K562 (cell line): ENCODE results near the gene SIGLEC11. TPM values are rescaled to one million over a fixed set of nuclear protein-coding genes. Genes with fewer than 3 reads are reported as not detected.

ENCODE experiments used
- BHLHE40 ChIP-seq: IDR thresholded peaks from 2 replicates; pipeline ENCODE4 v1.6.1; 2011; ENCODE audit warnings: low read length, improper control_type of control experiment
- CBX8 ChIP-seq: fragments of 200-600 bp; sonication (generic); IDR thresholded peaks from 2 replicates; pipeline ENCODE4 v1.6.1; 2012; ENCODE audit warnings: borderline replicate concordance, mixed run types, low read depth, mild to moderate bottlenecking, moderate library complexity, mixed read lengths, low read length, control low read depth, inconsistent platforms; ENCODE audit not compliant: poor library complexity, severe bottlenecking; ENCODE audit errors: extremely low read depth
- CC2D1A ChIP-seq: fragments of 450-650 bp; IDR thresholded peaks from 2 replicates; pipeline ENCODE4 v1.6.1; 2017; ENCODE audit warnings: mild to moderate bottlenecking
- CHD1 ChIP-seq: fragments of 200-600 bp; sonication (generic); IDR thresholded peaks from one replicate; pipeline ENCODE4 v1.6.1; 2012; ENCODE audit warnings: mild to moderate bottlenecking, moderate library complexity, low read length, inconsistent platforms
- CHD2 ChIP-seq: IDR thresholded peaks from 2 replicates; pipeline ENCODE4 v1.6.1; 2011; ENCODE audit warnings: low read depth, low read length
- EP400 ChIP-seq: fragments of 450-650 bp; IDR thresholded peaks from 2 replicates; pipeline ENCODE4 v1.6.1; 2017; ENCODE audit warnings: antibody characterized with exemption, mild to moderate bottlenecking, moderate library complexity
- GABPA ChIP-seq: fragments of 200-800 bp; sonication (Bioruptor generic); conservative IDR thresholded peaks from 2 replicates; pipeline ENCODE4 v1.6.1; 2016; ENCODE audit warnings: low read depth, missing genetic modification characterization, missing compliant biosample characterization
- HMGN3 ChIP-seq: IDR thresholded peaks from 2 replicates; pipeline ENCODE4 v1.6.1; 2011; ENCODE audit warnings: borderline replicate concordance, low read depth, mild to moderate bottlenecking, mixed read lengths, low read length; ENCODE audit not compliant: insufficient read length; ENCODE audit errors: extremely low read depth
- ILF3 ChIP-seq: fragments of 450-650 bp; IDR thresholded peaks from 2 replicates; pipeline ENCODE4 v1.6.1; 2018; ENCODE audit warnings: antibody characterized with exemption, mild to moderate bottlenecking, moderate library complexity, borderline replicate concordance
- NFXL1 ChIP-seq: fragments of 450-650 bp; formaldehyde crosslinking; IDR thresholded peaks from 2 replicates; pipeline ENCODE4 v1.4.0; 2021; ENCODE audit warnings: mild to moderate bottlenecking
- PCBP2 ChIP-seq: fragments of 200-400 bp; formaldehyde crosslinking; IDR thresholded peaks from 2 replicates; pipeline ENCODE4 v1.6.1; 2018; ENCODE audit warnings: low read length, low read depth, mild to moderate bottlenecking, moderate library complexity; ENCODE audit not compliant: poor library complexity, severe bottlenecking
- PHF8 ChIP-seq: fragments of 200-600 bp; sonication (generic); IDR thresholded peaks from 2 replicates; pipeline ENCODE4 v1.6.1; 2012; ENCODE audit warnings: mixed run types, mild to moderate bottlenecking, inconsistent platforms, low read length, moderate library complexity, borderline replicate concordance
- POLR2AphosphoS2 ChIP-seq: IDR thresholded peaks from 2 replicates; pipeline ENCODE4 v1.6.1; 2012; ENCODE audit warnings: low read length, improper control_type of control experiment
- SMAD2 ChIP-seq: fragments of 150-350 bp; IDR thresholded peaks from 2 replicates; pipeline ENCODE4 v1.6.1; 2014; ENCODE audit warnings: low read depth, mild to moderate bottlenecking, low read length
- SP1 ChIP-seq: sonication (generic); formaldehyde crosslinking; IDR thresholded peaks from 2 replicates; pipeline ENCODE4 v1.8.1; 2022; ENCODE audit warnings: mild to moderate bottlenecking, missing genetic modification reagents
- TCF3 ChIP-seq: sonication (generic); formaldehyde crosslinking; IDR thresholded peaks from 2 replicates; pipeline ENCODE4 v1.4.0; 2020; ENCODE audit warnings: mild to moderate bottlenecking, missing genetic modification reagents
- ZBTB43 ChIP-seq: sonication (generic); formaldehyde crosslinking; IDR thresholded peaks from 2 replicates; pipeline ENCODE4 v1.8.0; 2023; ENCODE audit warnings: mild to moderate bottlenecking, missing genetic modification reagents
- ZFX ChIP-seq: sonication (generic); formaldehyde crosslinking; IDR thresholded peaks from 2 replicates; pipeline ENCODE4 v1.8.0; 2022; ENCODE audit warnings: mild to moderate bottlenecking, missing genetic modification reagents, moderate library complexity
- ZNF121 ChIP-seq: sonication (generic); formaldehyde crosslinking; conservative IDR thresholded peaks from 2 replicates; pipeline ENCODE4 v1.8.0; 2022; ENCODE audit warnings: missing genetic modification reagents
- ZNF76 ChIP-seq: fragments of 250-450 bp; sonication (Bioruptor Pico); IDR thresholded peaks from 2 replicates; pipeline ENCODE4 v1.4.0; 2020; ENCODE audit warnings: mild to moderate bottlenecking, moderate library complexity, borderline replicate concordance
- polyA plus RNA-seq, 8 experiments: library from polyadenylated mRNA; depleted of rRNA in 4 of 8; stranded (reverse) in 5 of 8; unstranded in 3 of 8; fragments of >200 nt; fragmentation: Nextera tagmentation in 2 of 8; fragmentation: Illumina TruSeq in 1 of 8; extraction: Ambion mirVana in 2 of 8; extraction: Trizol in 1 of 8; gene quantifications; 2 replicates each; pipeline versions ENCODE4 v1.2.1 to v1.2.3, GENCODE V29; 2011 to 2014; ENCODE audit warnings: inconsistent platforms in 1 of 8, missing spikeins in 1 of 8
- total RNA-seq, 7 experiments: library from RNA; depleted of rRNA in 6 of 7; stranded (reverse); fragments of >200 nt in 6 of 7; fragmentation: Illumina TruSeq in 2 of 7; extraction: Trizol in 2 of 7; gene quantifications; 2 replicates each; pipeline versions ENCODE4 v1.2.1 to v1.2.3, GENCODE V29; 2011 to 2021; ENCODE audit warnings: low replicate concordance in 1 of 7
- TF ChIP-seq, protein P1 (sequence below): fragments of 450-650 bp; formaldehyde crosslinking; IDR thresholded peaks from 2 replicates; pipeline ENCODE4 v1.4.0; 2022; ENCODE audit warnings: missing genetic modification characterization
- TF ChIP-seq, protein P2 (sequence below): sonication (generic); formaldehyde crosslinking; IDR thresholded peaks from 2 replicates; pipeline ENCODE4 v1.8.1; 2023; ENCODE audit warnings: mild to moderate bottlenecking, missing genetic modification reagents
- TF ChIP-seq, protein P3 (sequence below): fragments of 200-800 bp; sonication (Bioruptor generic); IDR thresholded peaks from 2 replicates; pipeline ENCODE4 v1.6.1; 2017; ENCODE audit warnings: missing genetic modification characterization, missing compliant biosample characterization

SIGLEC11 gene
- total and polyA plus RNA-seq, 9 of the 15 experiments (the other 6 are each of a cell fraction or from before 2014, with no cell fraction given), result not detected

- TF ChIP-seq CHD2 (no peak), TCF3 (CRISPR knock-in tag) (no peak), CHD1 (no peak), ZBTB43 (CRISPR knock-in tag) (no peak), NFXL1 (0 out of 2 replicates have a peak, but pooled peaks have one; percentile 33), EP400 (no peak), ZNF121 (no peak), ZNF76 (CRISPR knock-in tag) (0 out of 2 replicates have a peak, but pooled peaks have one; percentile 26), PCBP2 (no peak), SMAD2 (no peak), BHLHE40 (no peak), GABPA (tag) (no peak), ILF3 (no peak), CBX8 (no peak), SP1 (CRISPR knock-in tag) (no peak), ZFX (no peak), POLR2AphosphoS2 (no peak), PHF8 (no peak), CC2D1A (no peak), HMGN3 (no peak)
- TF ChIP-seq, protein P1, sequence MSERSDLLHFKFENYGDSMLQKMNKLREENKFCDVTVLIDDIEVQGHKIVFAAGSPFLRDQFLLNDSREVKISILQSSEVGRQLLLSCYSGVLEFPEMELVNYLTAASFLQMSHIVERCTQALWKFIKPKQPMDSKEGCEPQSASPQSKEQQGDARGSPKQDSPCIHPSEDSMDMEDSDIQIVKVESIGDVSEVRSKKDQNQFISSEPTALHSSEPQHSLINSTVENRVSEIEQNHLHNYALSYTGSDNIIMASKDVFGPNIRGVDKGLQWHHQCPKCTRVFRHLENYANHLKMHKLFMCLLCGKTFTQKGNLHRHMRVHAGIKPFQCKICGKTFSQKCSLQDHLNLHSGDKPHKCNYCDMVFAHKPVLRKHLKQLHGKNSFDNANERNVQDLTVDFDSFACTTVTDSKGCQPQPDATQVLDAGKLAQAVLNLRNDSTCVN (CRISPR knock-in tag), result 0 out of 2 replicates have a peak, but pooled peaks have one; percentile 58
- TF ChIP-seq, protein P2, sequence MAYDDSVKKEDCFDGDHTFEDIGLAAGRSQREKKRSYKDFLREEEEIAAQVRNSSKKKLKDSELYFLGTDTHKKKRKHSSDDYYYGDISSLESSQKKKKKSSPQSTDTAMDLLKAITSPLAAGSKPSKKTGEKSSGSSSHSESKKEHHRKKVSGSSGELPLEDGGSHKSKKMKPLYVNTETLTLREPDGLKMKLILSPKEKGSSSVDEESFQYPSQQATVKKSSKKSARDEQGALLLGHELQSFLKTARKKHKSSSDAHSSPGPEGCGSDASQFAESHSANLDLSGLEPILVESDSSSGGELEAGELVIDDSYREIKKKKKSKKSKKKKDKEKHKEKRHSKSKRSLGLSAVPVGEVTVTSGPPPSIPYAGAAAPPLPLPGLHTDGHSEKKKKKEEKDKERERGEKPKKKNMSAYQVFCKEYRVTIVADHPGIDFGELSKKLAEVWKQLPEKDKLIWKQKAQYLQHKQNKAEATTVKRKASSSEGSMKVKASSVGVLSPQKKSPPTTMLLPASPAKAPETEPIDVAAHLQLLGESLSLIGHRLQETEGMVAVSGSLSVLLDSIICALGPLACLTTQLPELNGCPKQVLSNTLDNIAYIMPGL (CRISPR knock-in tag), result no peak
- TF ChIP-seq, protein P3, sequence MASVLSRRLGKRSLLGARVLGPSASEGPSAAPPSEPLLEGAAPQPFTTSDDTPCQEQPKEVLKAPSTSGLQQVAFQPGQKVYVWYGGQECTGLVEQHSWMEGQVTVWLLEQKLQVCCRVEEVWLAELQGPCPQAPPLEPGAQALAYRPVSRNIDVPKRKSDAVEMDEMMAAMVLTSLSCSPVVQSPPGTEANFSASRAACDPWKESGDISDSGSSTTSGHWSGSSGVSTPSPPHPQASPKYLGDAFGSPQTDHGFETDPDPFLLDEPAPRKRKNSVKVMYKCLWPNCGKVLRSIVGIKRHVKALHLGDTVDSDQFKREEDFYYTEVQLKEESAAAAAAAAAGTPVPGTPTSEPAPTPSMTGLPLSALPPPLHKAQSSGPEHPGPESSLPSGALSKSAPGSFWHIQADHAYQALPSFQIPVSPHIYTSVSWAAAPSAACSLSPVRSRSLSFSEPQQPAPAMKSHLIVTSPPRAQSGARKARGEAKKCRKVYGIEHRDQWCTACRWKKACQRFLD (CRISPR knock-in tag), result peak; percentile 5; the same call in 1 of the 2 replicates
Measured at GRCh38 chr19:49927526-49928264, 33.3 kb downstream of the SIGLEC11 start (continued).
